Esophagus muscularis mucosa (tissue), 4 donors: ENCODE data around the gene ARHGEF7.

Source experiments
- CTCF ChIP-seq, 3 experiments: fragments of 200-600 bp in 2 of 3; fragments of 450-650 bp in 1 of 3; sonication (generic) in 2 of 3; IDR thresholded peaks; one replicate each; pipeline ENCODE4 v1.5.1; 2017 to 2019; ENCODE audit warnings: antibody characterized with exemption in 3 of 3, mild to moderate bottlenecking in 2 of 3, moderate library complexity in 1 of 3
- EP300 ChIP-seq: sonication (generic); formaldehyde crosslinking; IDR thresholded peaks from one replicate; pipeline ENCODE4 v1.6.1; 2017; ENCODE audit warnings: antibody characterized with exemption
- POLR2A ChIP-seq: fragments of 450-650 bp; IDR thresholded peaks from one replicate; pipeline ENCODE4 v1.6.1; 2017; ENCODE audit warnings: antibody characterized with exemption, moderate library complexity, mild to moderate bottlenecking, low read depth
- POLR2AphosphoS5 ChIP-seq, 2 donors: sonication (generic); formaldehyde crosslinking; IDR thresholded peaks; one replicate each; pipeline ENCODE4 v1.6.1; 2017; ENCODE audit warnings: antibody characterized with exemption in 2 of 2

- no peak for TF ChIP-seq CTCF (IDR thresholded peaks at IDR 0.05)
- no peak for TF ChIP-seq EP300
- no peak for TF ChIP-seq POLR2A
- no peak for TF ChIP-seq POLR2AphosphoS5 (IDR thresholded peaks at IDR 0.05)
These were observed 60.3 kb downstream of the ARHGEF7 start for GRCh38 chr13:111175372-111175771.
